ENCODE data around the gene RAP1GAP2. TPM values are rescaled to one million over a fixed set of nuclear protein-coding genes. Genes with fewer than 3 reads are reported as not detected.

RAP1GAP2 gene
- total RNA-seq, 2 experiments from 2014 or later, result not detected

DNA sequence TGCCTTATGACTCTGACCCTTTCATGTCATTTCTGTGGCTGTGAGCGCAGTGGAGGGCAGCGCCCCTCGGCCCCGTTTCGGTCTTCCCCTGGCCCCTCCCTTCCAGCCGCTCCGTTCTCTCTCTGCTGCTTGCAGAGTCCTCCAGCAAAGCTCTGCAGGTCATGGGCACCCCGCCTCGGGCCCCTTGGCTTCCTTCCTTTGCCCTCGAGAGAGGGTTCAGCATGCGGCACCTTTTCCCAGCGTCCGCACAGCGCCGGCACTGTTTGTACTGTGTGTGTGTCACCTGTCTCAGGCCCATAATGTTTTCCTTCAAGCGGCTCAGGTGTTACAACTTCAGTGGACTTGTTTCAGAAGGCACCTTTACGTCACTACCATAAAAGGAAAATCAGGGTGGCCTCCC, 98.5 kb downstream of the RAP1GAP2 start:
- Mint-ChIP-seq H3K36me3 (no peaks in the 10 kb centered on the region), H3K9me3 (no peaks in the 10 kb centered on the region), H3K4me3 (no peak overlapping the region), H3K27me3 (no peaks in the 10 kb centered on the region), H3K4me1 (no peaks in the 10 kb centered on the region), H3K27ac (no peak overlapping the region)
- no peak for DNase-seq

DNA sequence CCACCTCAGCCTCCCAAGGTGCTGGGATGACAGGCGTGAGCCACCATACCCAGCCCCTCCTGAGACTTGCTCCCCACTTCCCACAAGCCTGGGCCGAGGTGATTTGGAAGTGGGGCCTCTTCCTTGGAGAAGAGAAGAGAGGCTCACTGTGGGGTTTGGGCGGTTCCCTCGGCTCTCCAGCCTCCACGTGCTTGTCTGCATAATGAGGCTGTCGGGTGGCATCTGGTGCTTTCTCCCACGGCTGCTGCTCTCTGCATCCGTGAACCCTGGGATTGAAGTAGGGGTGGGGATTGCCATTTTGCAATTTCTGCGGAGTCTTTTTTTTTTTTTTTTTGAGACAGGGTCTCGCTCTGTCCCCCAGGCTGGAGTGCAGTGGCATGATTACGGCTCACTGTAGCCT, 101.4 kb downstream of the RAP1GAP2 start:
- Mint-ChIP-seq H3K4me3 (no peak overlapping the region), H3K4me1 (no peaks in the 10 kb centered on the region), H3K36me3 (no peaks in the 10 kb centered on the region), H3K9me3 (no peaks in the 10 kb centered on the region), H3K27ac (no peak overlapping the region), H3K27me3 (no peaks in the 10 kb centered on the region)
- no peak for DNase-seq

DNA sequence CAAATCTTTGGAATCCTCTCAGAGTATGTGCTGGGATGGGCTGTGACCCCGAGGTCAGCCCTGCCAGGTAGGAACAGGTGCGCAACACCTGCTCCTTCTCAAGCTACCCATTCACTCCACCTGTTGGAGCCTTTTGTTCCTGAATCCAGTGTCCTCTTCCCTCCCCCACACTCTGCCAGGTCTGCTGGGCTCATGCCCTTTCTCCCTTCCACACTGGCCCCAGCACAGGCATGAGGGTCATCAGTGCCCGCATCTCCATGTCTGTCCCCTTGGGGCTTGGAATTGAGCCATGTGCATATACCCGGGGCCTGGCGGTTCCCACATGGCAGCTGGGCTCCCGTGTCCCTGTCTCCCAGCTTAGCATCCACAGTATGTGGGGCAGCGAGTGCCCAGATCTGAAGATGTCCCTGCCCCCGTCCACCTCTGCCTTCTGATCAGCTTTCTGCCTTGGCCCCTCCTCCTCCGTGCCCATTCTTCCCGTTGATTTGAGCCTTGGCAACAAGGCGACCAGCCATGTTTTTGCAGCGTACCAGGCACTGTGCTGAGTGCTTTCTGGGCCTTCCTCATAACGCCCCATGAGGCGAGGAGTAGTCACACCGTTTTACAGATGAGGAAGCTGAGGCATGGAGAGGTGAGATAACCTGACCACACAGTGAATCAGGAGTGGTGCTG, 102.2 kb downstream of the RAP1GAP2 start:
- no peak for DNase-seq
- no peaks in the 10 kb centered on the region for H3K36me3 Mint-ChIP-seq
- H3K27me3 Mint-ChIP-seq, result no peaks in the 10 kb centered on the region
- H3K9me3 Mint-ChIP-seq, result no peaks in the 10 kb centered on the region
- H3K27ac Mint-ChIP-seq, result no peak overlapping the region
- H3K4me1 Mint-ChIP-seq, result no peaks in the 10 kb centered on the region
- H3K4me3 Mint-ChIP-seq, result no peak overlapping the region

DNA sequence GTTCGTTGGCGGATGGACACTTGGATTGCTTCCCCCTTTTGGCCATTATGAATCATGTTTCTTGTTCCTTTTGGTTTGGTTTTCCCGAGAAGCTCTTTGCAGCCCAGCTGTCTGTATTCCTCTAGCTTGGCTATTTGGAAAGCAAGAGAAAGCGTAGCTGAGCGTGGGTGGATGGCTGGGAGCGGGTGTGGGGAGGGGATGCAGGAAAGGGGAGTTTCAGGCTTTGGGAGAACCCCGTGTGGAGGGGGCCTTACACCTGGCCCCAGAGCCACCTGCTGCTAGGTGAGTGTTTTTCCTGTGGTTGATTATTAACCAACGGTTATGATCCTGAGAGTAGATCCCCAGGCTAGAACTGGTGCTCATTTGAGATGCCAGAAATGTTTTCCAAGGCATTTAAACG, 103.7 kb downstream of the RAP1GAP2 start:
- no peak for DNase-seq
- H3K36me3 Mint-ChIP-seq, result no peaks in the 10 kb centered on the region
- no peaks in the 10 kb centered on the region for H3K9me3 Mint-ChIP-seq
- H3K27me3 Mint-ChIP-seq, result no peaks in the 10 kb centered on the region
- no peaks in the 10 kb centered on the region for H3K4me1 Mint-ChIP-seq
- no peak overlapping the region for H3K4me3 Mint-ChIP-seq
- no peak overlapping the region for H3K27ac Mint-ChIP-seq

DNA sequence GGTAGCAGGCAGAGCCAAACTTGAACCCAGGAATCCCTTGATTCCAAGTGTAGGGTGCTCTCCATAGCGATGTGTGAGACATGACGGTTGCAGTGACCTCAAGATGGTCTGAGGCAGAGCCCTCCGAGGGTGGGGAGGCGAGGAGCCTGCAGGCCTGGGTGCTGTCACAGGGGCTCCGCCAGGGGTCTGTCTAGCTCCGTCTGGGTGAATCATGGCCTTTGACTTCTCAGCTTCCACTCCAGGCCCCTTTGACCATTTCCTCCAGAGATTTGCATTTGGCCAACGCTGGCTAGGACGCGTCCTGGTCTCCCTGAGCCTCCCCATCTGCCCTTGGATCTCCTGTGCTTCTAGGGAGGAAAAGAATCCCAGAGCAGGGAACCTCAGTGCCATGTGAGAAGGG, 104.6 kb downstream of the RAP1GAP2 start:
- Mint-ChIP-seq H3K36me3 (no peaks in the 10 kb centered on the region), H3K4me3 (no peak overlapping the region), H3K27me3 (no peaks in the 10 kb centered on the region), H3K9me3 (no peaks in the 10 kb centered on the region), H3K4me1 (no peaks in the 10 kb centered on the region), H3K27ac (no peak overlapping the region)
- DNase-seq, result no peak

DNA sequence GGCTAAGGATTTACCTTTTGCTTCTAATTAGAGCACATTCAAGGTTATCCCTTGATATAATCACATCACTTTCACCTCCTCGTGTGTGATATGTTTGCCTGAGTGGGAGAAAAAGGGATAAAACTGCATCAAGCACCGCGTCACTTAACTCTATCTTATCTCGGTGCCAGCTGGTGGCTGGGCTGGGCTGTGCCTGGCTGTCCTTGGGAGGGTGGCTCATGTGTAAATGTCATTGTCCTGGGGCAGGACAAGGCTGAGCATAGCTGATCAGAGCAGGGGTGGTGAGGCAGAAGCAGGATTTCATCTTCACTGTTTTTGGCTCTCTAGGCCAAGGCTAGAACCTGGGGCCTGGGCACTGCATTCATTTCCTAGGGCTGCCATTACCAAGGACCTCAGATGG, 105.3 kb downstream of the RAP1GAP2 start:
- H3K9me3 Mint-ChIP-seq, result no peaks in the 10 kb centered on the region
- no peaks in the 10 kb centered on the region for H3K4me1 Mint-ChIP-seq
- H3K27ac Mint-ChIP-seq, result no peak overlapping the region
- H3K27me3 Mint-ChIP-seq, result no peaks in the 10 kb centered on the region
- no peak for DNase-seq
- H3K36me3 Mint-ChIP-seq, result no peaks in the 10 kb centered on the region
- H3K4me3 Mint-ChIP-seq, result no peak overlapping the region

DNA sequence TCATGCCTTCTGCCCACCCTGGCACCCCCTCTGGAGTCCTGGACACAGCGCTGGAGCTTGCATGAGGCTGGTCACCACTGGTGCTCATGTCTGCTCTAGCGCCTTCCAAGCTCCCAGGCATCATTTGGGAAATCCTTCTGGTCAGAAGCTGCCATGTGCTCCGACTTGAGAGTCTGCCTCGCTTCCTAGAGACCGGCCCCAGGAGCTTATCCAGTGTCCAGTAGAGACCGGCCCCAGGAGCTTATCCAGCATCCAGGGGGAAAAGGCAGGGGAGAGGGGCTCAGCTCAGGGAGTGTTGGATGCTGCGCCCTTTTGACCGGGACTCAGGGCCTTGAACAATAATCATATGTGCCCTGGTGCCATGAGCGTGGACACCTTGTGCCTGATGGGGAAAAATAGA, 106.3 kb downstream of the RAP1GAP2 start:
- Mint-ChIP-seq H3K27me3 (no peaks in the 10 kb centered on the region), H3K36me3 (no peaks in the 10 kb centered on the region)

DNA sequence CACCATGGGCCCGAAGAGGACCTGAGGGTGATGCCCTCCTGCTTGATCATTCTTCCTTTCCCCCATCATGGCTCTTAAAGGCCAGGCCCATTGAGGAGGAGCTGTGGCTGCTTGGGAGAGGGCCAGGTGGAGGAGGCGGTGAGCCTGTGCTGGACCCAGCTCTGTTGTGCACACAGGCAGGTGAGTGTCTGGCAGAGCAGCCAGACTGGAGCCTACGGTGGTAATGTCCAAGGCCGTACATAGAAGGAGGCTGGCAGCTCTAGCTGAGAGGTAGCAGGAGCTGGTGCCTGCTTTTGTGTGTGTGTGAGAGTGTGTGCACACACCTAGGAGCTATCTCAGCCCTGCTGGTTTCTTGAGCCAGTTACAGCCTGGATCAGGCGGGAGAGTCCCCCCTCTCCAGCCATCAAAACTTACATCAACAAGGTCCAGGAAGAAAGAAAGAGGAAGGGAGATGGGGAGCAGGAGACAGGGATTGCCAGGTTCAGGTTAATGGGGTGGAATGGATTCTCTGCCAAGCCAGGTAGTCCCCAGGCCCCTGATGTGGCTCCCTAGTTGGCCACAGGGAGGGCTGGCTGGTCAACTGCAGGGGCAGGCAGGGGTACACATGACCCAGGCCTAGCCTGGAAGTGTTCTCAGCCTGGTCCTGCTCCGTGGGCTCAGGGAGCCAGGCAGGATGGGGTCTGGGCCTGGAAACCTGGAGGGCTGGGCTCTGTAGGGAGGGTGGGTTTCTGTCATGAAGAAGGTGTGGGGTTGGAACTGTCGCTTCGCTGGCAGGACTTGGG, 107.1 kb downstream of the RAP1GAP2 start:
- Mint-ChIP-seq H3K9me3 (peaks cover 5% of the 10 kb centered on the region), H3K4me1 (no peaks in the 10 kb centered on the region), H3K27ac (no peak overlapping the region), H3K27me3 (no peaks in the 10 kb centered on the region), H3K36me3 (peaks cover 4% of the 10 kb centered on the region), H3K4me3 (no peak overlapping the region)
- DNase-seq, result no peak

More for the DNA sequence above, 106.3 kb downstream of the RAP1GAP2 start:
- no peak overlapping the region for H3K4me3 Mint-ChIP-seq
- peaks cover 5% of the 10 kb centered on the region for H3K9me3 Mint-ChIP-seq
- H3K27ac Mint-ChIP-seq, result no peak overlapping the region
- no peaks in the 10 kb centered on the region for H3K4me1 Mint-ChIP-seq
- no peak for DNase-seq

DNA sequence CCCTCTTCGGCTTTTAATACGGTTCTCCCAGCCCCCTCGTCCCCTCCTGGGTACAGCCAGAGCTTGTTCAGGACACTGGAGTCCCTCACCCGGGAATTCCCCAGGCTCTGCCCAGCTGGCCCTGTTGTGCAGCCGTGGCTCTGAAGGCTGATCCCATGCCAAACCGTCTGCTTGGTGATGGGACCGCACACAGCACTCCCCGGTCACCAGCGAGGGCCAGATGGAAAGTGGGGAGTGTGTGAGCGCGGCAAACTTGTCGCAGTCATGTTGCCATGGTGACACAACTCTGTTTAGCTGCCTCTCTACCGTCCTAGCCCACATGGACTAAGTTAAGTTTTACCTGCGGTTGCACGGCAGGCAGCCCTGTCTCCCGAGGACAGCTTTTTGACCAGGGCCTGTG, 107.9 kb downstream of the RAP1GAP2 start:
- H3K4me3 Mint-ChIP-seq, result no peak overlapping the region
- DNase-seq, result no peak

DNA sequence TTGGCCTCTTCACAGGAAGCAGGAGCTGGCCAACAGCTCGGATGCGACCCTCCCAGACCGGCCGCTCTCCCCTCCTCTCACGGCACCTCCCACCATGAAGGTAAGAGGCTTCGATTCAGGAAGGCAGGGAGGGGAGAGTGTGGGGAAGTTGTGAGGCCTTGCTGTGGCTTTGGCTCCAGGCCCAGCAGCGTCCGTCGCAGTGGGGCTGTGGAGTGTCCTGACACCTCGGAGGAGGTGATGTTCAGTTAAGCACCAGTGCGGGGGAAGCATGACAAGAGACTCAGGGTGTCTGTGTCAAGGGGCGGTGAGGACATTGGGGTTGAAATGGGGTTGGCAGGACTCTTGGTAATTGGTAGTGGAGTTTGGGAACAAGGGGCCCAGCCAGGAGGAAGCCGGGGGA, 109.0 kb downstream of the RAP1GAP2 start:
- peaks cover 5% of the 10 kb centered on the region for H3K9me3 Mint-ChIP-seq
- no peaks in the 10 kb centered on the region for H3K27me3 Mint-ChIP-seq
- no peak overlapping the region for H3K27ac Mint-ChIP-seq
- H3K4me1 Mint-ChIP-seq, result peaks cover 3% of the 10 kb centered on the region
- H3K36me3 Mint-ChIP-seq, result peaks cover 5% of the 10 kb centered on the region
- H3K4me3 Mint-ChIP-seq, result no peak overlapping the region
- no peak for DNase-seq

More for the DNA sequence above, 107.9 kb downstream of the RAP1GAP2 start:
- Mint-ChIP-seq H3K4me1 (no peaks in the 10 kb centered on the region), H3K36me3 (peaks cover 5% of the 10 kb centered on the region), H3K9me3 (peaks cover 5% of the 10 kb centered on the region), H3K27ac (no peak overlapping the region), H3K27me3 (no peaks in the 10 kb centered on the region)

DNA sequence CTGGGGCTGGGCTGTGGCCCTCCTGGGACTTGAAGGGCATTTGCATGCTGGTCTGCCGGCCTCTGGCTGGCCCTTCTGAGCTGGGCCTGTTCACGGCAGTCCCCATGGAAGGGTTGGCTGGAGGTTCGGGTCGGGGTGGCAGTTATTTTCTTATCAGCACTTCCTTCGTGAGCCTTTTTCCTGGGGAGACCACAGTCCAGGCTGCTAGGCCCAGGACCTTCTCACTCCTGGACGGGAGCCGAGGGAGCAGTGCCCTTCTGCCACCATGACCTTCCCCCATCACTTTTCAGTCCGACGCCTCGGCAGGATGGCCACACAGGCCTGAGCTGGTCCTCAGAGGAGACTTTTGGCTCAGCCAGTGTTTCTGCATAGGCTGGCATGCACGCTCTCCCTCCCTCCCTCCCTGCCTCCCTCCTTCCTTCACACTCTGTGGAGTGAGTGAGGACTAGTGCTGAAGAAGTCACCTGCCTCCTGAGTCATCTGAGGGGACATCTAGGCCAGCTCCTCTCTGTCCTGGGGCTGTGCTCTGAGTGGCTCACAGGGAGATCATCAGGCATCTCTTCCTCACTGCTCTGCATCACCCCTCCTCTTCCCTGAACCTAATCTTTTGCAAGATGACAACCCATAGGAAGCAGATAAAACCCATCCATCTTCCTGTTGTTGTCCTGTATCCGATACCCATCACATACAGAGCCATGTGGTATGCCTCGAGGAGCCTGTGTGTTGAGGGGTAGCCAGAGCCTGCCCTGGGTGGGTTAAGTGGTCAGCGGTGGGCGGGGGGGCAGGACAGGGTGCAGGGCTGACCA, 109.7 kb downstream of the RAP1GAP2 start:
- Mint-ChIP-seq H3K27ac (no peak overlapping the region), H3K36me3 (peaks cover 5% of the 10 kb centered on the region), H3K27me3 (no peaks in the 10 kb centered on the region), H3K9me3 (peaks cover 5% of the 10 kb centered on the region), H3K4me1 (peaks cover 3% of the 10 kb centered on the region), H3K4me3 (no peak overlapping the region)
- no peak for DNase-seq

DNA sequence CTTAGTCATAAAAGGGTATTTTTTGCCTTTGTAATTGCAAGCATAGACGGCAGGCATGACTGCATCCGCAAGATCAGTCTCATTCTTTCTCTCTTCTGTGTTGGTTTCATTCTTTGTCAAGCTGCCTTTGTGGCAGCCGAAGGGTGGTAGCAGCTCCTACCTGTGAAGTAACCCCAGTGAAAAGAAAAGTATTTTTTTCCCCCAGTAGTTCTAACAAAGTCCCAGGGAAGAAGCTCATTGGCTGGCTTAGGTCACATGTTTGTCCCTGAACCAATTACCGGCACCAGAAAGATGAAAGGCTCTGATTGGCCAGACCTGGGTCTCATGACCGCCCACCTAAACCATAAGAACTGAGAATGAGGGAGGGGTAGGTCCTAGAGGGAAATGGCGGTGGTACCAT, 110.7 kb downstream of the RAP1GAP2 start:
- H3K4me1 Mint-ChIP-seq, result peaks cover 3% of the 10 kb centered on the region
- no peak overlapping the region for H3K4me3 Mint-ChIP-seq
- peaks cover 5% of the 10 kb centered on the region for H3K36me3 Mint-ChIP-seq
- peak; percentile 9 for DNase-seq
- H3K27ac Mint-ChIP-seq, result no peak overlapping the region
- H3K9me3 Mint-ChIP-seq, result peaks cover 5% of the 10 kb centered on the region
- H3K27me3 Mint-ChIP-seq, result no peaks in the 10 kb centered on the region

DNA sequence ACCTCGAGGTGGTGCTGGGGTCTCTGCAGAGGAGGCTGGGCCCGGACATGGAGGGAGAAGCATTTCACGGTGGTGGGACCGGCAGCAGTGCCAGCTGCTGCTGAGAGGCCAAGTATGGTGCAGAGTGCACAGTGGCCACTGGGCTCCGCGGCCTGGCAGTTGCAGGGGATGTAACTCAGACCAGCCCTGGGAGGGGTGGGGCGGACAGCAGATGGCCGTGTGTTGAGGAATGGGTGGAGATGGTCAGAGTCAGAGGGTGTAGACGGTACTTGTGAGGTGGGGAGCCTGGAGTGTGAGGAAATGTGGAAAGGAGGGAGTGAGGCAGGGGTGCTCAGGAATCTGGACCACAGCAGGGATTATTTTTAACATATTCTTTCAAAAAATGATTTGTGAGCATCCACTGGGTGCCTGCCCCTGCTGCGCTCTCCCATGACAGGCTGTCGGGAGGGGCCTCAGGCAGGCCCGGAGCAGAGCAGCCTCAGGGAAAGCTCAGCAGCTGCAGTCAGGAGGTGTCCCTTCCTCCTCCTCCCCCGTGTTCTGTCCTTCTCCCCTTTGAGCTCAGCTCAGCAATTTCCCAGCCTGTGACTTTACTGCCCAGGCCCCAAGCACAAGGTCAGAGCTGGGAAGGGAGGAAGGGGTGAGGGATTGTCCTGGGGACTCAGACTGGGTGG, 113.1 kb downstream of the RAP1GAP2 start:
- DNase-seq, result no peak
- Mint-ChIP-seq H3K27ac (no peak overlapping the region), H3K36me3 (peaks cover 5% of the 10 kb centered on the region), H3K9me3 (peaks cover 5% of the 10 kb centered on the region), H3K4me3 (no peak overlapping the region), H3K4me1 (peaks cover 3% of the 10 kb centered on the region), H3K27me3 (no peaks in the 10 kb centered on the region)

DNA sequence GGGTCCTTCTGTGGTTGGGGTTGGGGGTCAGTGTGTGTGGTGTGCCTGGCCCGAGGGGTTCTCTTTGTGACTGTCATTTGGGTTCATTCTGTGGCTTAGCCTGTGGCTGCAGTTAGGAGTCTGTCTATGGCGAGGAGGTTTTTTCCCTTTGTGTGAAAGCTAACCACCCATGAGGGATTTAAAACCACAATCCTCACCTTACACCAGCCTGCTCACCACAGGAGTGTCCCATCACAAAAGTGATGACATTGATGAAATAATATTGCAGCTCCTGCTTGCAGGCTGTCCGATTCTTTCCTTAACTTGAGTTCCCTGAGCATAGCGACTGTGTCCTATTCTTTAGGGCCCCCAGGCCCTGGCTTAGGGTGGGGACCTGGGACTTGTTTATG, 113.6 kb downstream of the RAP1GAP2 start:
- no peak for DNase-seq
- peaks cover 5% of the 10 kb centered on the region for H3K9me3 Mint-ChIP-seq
- H3K4me1 Mint-ChIP-seq, result peaks cover 3% of the 10 kb centered on the region
- peaks cover 5% of the 10 kb centered on the region for H3K36me3 Mint-ChIP-seq
- H3K27me3 Mint-ChIP-seq, result no peaks in the 10 kb centered on the region
- no peak overlapping the region for H3K27ac Mint-ChIP-seq
- no peak overlapping the region for H3K4me3 Mint-ChIP-seq

Data from activated naive CD8-positive, alpha-beta T cell treated with anti-CD3 and anti-CD28 coated beads for 36 hours (primary cell).